Duodenal mucosa (tissue), 2 donors: Measurements from ENCODE around the gene SPATS2.

ENCODE experiments used
- H3K27ac ChIP-seq: one replicate; pipeline ENCODE4 v1.7.0; 2013; ENCODE audit warnings: low read depth, low read length
- H3K27me3 ChIP-seq, 2 donors: one replicate each; pipeline ENCODE4 v1.7.0; 2013; ENCODE audit warnings: low read length in 2 of 2, control low read depth in 1 of 2; ENCODE audit not compliant: insufficient read depth in 2 of 2, control insufficient read depth in 1 of 2
- H3K36me3 ChIP-seq, 2 donors: one replicate each; pipeline ENCODE4 v1.7.0; 2013; ENCODE audit warnings: low read length in 2 of 2, control low read depth in 1 of 2; ENCODE audit not compliant: insufficient read depth in 2 of 2, control insufficient read depth in 1 of 2
- H3K4me1 ChIP-seq, 2 donors: one replicate each; pipeline ENCODE4 v1.7.0; 2013; ENCODE audit warnings: low read length in 2 of 2, control low read depth in 1 of 2; ENCODE audit not compliant: insufficient read depth in 2 of 2, control insufficient read depth in 1 of 2
- H3K4me3 ChIP-seq, 2 donors: one replicate each; pipeline ENCODE4 v1.7.0; 2013; ENCODE audit warnings: low read length in 2 of 2, low read depth in 1 of 2
- H3K9ac ChIP-seq, 2 donors: one replicate each; pipeline ENCODE4 v1.7.0; 2013; ENCODE audit warnings: low read length in 2 of 2, low read depth in 1 of 2
- H3K9me3 ChIP-seq, 2 donors: one replicate each; pipeline ENCODE4 v1.7.0; 2013; ENCODE audit warnings: low read length in 2 of 2, control low read depth in 1 of 2; ENCODE audit not compliant: control insufficient read depth in 1 of 2

SPATS2 gene

DNA sequence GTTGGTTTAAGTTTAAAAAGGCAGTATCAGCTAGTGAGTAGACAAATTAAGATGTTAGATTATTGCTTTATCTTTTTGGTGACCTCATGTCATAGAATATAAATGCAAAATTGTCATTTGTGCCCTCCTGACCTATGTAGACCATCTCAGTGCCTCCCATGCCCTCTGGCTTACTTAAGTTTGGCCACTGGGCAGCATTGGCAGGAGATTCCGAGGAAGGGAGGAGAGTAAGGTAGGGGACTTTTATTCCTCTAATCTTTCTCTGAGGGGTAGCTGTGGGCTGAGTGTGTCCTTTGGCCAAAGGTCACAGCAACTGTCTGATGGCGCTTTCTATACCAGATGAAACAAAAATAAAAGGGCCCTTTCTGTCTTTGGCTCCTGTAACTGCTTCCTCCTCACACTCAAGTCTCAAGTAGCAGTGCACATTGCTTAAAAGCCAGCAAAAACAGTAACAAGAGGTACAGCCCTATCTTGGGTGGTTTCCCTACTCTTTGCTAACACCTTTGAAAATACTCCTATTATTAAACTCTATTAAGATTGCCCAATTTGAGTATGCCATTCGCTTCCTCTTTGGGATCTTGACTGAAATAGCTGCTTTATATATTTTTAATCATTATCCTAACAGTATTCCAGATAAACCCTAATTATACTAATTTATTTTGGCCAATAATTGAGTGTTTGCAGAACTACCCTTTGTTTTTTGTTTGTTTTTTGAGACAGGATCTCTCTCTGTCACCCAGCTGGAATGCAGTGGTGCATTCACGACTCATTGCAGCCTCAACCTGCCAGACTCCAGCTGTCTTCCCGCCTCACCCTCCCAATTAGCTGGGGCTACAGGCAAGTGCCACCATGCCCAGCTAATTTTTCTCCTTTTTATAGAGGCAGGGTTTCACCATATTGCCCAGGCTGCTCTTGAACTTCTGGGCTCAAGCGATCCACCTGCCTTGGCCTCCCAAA is 115.1 kb downstream of the SPATS2 start:
- Histone ChIP-seq H3K4me3 (no peak overlapping the region), H3K36me3 (peaks cover 0 to 5% of the 10 kb centered on the region in 2 donors), H3K27me3 (no peaks in the 10 kb centered on the region), H3K9ac (no peak overlapping the region), H3K4me1 (peaks cover 0 to 8% of the 10 kb centered on the region in 2 donors), H3K9me3 (no peaks in the 10 kb centered on the region), H3K27ac (no peak overlapping the region)

DNA sequence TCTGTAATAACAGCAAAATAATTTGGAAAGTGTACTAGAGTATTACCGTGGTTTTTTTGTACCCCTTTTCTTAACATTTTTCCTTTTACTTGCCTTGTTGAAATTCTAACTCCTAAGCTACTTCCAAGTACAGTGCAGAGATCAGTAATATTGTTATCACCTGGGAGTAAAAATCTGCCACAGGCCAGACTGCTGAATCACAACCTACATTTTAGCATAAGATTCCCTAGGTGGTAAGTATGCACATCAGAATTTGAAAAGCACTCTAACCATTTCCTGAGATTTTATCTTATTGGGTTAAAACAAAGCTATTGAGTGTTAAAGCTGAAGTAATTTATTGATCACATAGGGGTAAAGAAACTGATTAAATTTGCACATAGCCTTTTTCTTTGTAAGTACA is 116.4 kb downstream of the SPATS2 start:
- Histone ChIP-seq H3K4me3 (no peak overlapping the region), H3K27ac (no peak overlapping the region), H3K36me3 (peaks cover 0 to 8% of the 10 kb centered on the region in 2 donors), H3K27me3 (no peaks in the 10 kb centered on the region), H3K9me3 (no peaks in the 10 kb centered on the region), H3K9ac (no peak overlapping the region), H3K4me1 (peaks cover 0 to 8% of the 10 kb centered on the region in 2 donors)

DNA sequence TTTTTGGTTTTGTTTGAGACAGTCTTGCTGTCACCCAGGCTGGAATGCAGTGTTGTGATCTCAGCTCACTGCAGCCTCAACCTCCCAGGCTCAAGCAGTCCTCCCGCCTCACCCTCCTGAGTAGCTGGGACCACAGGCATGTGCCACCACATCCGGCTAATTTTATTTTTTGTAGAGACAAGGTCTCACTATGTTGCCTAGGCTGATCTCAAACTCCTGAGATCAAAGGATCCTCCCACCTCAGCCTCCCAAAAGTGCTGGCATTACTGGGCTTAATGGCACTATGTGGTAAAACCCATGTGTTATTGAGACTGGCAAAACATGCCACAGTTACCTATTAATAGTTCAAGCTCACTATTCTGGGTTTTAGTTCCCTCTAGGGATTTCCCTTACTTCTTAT is 120.3 kb downstream of the SPATS2 start:
- H3K27me3 ChIP-seq = no peaks in the 10 kb centered on the region
- peaks cover 0 to 2% of the 10 kb centered on the region in 2 donors for H3K4me1 ChIP-seq
- no peak overlapping the region for H3K4me3 ChIP-seq
- H3K9ac ChIP-seq = no peak overlapping the region
- H3K36me3 ChIP-seq = peaks cover 0 to 13% of the 10 kb centered on the region in 2 donors
- no peaks in the 10 kb centered on the region for H3K9me3 ChIP-seq
- H3K27ac ChIP-seq = no peak overlapping the region

DNA sequence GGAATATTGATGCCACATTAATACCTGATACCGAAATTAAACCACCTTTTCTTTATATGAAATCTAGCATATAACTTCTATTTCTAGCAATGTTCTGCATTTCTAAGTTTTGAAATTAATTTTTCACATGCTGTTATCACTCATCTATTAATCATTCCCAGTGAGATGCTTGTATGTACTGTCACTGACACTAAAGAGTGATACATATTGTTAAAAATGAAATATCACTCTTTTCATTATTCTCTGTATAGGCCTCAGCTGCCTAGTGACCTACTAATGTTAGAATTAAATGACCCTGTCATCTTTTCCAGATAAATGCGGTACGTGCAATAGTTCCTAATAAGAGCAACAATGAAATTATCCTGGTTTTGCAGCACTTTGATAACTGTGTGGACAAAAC is 121.9 kb downstream of the SPATS2 start:
- peaks cover 0 to 13% of the 10 kb centered on the region in 2 donors for H3K36me3 ChIP-seq
- no peak overlapping the region for H3K9ac ChIP-seq
- H3K4me3 ChIP-seq = no peak overlapping the region
- no peaks in the 10 kb centered on the region for H3K27me3 ChIP-seq
- H3K27ac ChIP-seq = no peak overlapping the region
- H3K4me1 ChIP-seq = no peaks in the 10 kb centered on the region
- no peaks in the 10 kb centered on the region for H3K9me3 ChIP-seq

DNA sequence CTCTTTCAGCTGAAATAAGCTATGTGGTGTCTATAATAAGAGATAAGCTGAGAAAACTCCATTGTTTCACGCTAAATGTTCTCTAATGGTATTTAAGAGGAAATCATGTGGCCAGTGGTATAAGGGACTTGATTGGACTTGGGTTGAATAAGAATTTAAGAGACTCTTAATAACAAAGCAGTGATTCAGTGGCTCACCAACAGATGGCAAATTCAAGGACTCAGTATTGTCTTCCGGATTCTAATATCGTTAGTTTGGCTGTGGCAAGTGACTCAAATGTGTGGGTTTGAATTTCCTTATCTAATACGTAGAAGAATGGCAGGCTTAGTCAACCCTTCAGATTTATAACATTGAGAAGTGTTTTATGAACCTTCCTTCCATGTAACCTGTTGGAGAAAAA is 122.5 kb downstream of the SPATS2 start:
- no peaks in the 10 kb centered on the region for H3K27me3 ChIP-seq
- H3K36me3 ChIP-seq = peaks cover 0 to 16% of the 10 kb centered on the region in 2 donors
- H3K9ac ChIP-seq = no peak overlapping the region
- no peaks in the 10 kb centered on the region for H3K4me1 ChIP-seq
- no peaks in the 10 kb centered on the region for H3K9me3 ChIP-seq
- no peak overlapping the region for H3K4me3 ChIP-seq
- no peak overlapping the region for H3K27ac ChIP-seq

DNA sequence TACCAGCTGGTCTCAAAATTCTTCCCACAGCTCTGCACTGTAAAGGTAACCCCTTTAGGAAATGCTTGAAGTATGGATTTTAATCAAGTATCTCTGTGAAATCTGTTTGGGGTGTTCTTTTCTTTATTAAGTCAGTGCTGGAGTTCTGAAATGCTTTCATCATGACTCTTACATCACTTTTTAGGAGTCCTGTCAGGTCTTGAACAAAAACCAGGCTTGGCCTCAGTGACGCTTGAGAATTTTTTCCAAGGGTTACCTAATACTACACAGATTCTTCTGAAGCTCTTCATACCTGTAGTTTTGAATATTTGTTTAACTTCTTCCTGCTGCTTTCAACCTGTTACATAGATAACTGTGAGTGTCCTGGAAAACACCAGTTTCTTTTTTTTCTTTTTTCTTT is 124.6 kb downstream of the SPATS2 start:
- H3K9me3 ChIP-seq = no peaks in the 10 kb centered on the region
- H3K36me3 ChIP-seq = peaks cover 0 to 20% of the 10 kb centered on the region in 2 donors
- no peak overlapping the region for H3K27ac ChIP-seq
- no peaks in the 10 kb centered on the region for H3K4me1 ChIP-seq
- H3K4me3 ChIP-seq = no peak overlapping the region
- H3K27me3 ChIP-seq = no peaks in the 10 kb centered on the region
- H3K9ac ChIP-seq = no peak overlapping the region

DNA sequence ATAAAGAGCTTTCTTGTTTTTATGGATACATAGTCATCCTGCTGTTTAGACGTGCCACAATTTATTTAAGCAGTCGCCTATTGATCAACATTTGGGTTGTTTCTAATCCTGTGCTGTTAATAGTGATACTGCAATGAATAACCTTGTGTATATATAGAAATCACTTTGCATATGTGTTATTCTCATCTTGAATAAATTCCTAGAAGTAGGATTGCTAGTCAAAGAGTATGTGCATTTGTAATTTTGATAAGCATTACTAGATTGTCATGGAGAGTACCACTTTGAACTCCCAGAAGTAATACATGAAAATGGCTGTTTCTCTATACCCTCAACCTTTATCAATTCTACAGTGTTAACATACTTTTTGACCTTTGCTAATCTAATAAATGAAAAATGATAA is 126.6 kb downstream of the SPATS2 start:
- Histone ChIP-seq H3K4me3 (no peak overlapping the region), H3K27ac (no peak overlapping the region), H3K36me3 (peaks cover 0 to 21% of the 10 kb centered on the region in 2 donors), H3K9ac (no peak overlapping the region), H3K27me3 (no peaks in the 10 kb centered on the region), H3K9me3 (no peaks in the 10 kb centered on the region), H3K4me1 (no peaks in the 10 kb centered on the region)

DNA sequence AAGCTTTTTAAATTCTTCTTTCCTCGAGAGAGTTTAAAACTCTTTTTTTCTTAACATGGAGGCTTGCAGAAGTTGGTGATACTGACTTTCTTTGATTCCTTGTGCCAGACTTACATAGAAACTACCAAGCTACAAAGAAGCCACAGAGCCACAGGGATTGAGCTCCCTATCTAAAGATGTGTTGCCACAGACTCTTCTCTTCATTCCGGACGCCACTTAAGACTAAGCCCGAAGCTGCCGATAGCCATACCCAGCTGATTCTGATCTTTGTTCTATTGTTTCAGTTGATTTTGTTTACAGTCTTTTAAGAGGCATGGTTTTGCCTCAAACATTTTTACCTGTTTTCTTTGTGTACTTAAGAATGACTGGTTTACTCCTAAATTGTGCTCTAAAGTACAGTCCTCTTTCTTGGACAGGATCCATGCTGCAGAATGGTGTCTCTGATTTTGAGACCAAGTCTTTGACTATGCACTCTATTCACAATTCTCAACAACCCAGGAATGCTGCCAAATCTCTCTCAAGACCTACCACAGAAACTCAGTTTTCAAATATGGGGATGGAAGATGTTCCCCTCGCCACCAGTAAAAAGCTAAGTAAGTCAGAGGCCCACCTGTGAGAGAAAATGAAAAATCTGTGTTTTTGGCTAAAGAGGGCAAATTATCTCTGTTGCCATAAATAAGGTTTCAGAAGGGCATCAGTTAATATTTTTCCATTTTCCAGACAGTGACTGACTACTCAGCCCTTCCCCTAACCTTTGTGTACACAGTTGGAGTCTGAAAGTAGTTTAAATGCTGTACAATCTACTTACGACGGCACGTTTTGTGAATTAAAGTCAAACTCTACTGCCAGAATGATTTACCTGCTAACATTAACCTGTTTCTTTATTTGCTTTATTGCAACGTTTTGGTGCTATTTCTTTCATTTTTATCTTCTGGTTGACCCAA is 129.4 kb downstream of the SPATS2 start:
- Histone ChIP-seq H3K4me1 (no peaks in the 10 kb centered on the region), H3K27me3 (no peaks in the 10 kb centered on the region), H3K36me3 (peaks cover 0 to 20% of the 10 kb centered on the region in 2 donors), H3K4me3 (no peak overlapping the region), H3K27ac (no peak overlapping the region), H3K9ac (no peak overlapping the region), H3K9me3 (no peaks in the 10 kb centered on the region)

DNA sequence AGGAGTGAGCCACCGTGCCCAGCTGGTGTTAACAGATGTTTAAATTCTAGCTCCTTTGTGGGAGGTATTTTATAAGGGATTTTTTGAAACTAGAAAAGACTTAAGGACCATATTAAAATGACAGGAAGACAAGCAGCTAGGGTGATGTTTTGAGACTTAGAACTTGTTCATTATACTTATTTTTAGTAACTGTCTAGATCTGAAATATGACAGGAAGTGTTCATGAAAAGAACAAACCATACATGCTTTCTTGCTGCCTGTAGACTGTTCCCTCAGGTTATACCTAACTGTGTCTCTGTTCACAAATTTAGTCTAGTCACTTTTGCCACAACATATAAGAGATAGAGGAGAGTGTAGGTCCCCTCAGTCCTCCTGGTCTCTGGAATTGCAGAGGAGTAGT is 134.6 kb downstream of the SPATS2 start:
- H3K27me3 ChIP-seq = no peaks in the 10 kb centered on the region
- H3K9me3 ChIP-seq = no peaks in the 10 kb centered on the region
- no peak overlapping the region for H3K4me3 ChIP-seq
- H3K9ac ChIP-seq = no peak overlapping the region
- H3K36me3 ChIP-seq = peaks cover 3 to 7% of the 10 kb centered on the region in 2 donors
- no peaks in the 10 kb centered on the region for H3K4me1 ChIP-seq
- no peak overlapping the region for H3K27ac ChIP-seq

DNA sequence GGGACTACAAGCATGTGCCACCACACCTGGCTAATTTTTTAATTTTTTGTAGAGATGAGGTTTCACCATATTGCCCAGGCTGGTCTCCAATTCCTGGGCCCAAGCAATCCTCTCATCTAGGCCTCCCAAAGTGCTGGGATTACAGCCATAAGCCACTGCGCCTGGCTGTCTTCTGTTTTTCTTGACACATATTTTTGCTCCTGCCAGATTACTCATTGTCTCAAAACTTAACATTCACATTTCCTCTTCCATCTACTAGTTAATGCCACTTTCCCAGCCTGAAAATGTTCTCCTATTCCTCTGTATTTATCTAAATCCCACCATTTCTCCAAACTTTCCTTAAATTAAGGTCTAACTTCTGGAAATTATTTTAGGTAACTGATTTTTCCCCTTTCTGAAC is 135.3 kb downstream of the SPATS2 start:
- Histone ChIP-seq H3K36me3 (peaks cover 3% of the 10 kb centered on the region in 2 donors), H3K27ac (no peak overlapping the region), H3K9me3 (no peaks in the 10 kb centered on the region), H3K27me3 (no peaks in the 10 kb centered on the region), H3K4me1 (no peaks in the 10 kb centered on the region), H3K9ac (no peak overlapping the region), H3K4me3 (no peak overlapping the region)
